ENCODE results near the gene ATP8A2.

The ATP8A2 gene

DNA sequence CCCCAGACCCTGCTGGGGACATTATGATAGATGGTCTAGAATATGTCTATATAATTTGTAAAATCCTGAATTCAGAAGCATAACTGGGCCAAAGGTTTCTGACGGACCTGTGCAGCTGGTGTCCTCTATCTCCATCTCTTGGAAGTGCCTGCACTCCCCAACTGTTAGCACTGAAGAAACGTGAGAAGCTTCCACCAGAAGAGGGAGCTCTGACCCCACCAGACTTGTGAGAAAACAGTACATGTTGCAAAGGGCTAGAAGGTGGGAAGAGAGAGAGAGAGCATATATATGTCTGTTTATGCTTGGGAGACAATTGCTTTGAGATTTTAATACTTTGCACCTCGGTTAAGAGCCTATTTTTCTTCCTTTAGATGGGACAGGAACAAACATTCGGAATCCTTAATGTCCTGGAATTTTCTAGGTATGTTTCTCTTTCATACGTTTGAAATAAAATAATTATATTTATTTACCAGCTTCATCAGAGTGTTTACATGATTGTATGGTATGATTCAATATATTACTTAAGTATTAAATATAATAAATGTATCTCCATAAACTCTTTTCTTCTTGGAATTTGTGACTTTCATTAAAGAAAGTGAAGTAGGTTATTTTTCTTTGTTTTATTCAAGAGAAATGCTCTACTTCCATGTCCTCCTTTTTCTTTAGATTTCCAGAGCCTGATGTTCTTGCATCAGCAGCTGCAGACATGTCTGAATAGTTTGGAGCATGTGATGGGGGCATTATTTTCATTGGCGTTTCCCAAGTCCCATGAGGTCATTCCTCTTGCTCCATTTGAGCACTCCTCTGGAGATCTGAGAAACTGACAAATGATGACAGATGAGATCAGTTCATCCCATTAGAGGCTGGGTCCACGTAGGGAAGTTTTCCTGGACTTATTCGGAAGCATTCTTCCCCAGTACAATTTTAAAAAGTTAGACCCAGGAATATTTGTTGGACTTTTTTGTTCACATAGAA is 202.9 kb downstream of the ATP8A2 start:
- H3K27ac ChIP-seq = no peak overlapping the region
- no peaks in the 10 kb centered on the region for H3K36me3 ChIP-seq
- peaks cover 12% of the 10 kb centered on the region for H3K27me3 ChIP-seq
- no peak for TF ChIP-seq CTCF (IDR thresholded peaks at IDR 0.05)
- no peaks in the 10 kb centered on the region for H3K4me1 ChIP-seq (ENCODE audit: control insufficient read depth in 1 of 2, insufficient read depth in 1 of 2, low read depth in 1 of 2, low read length in 1 of 2)
- H3K9me3 ChIP-seq = no peaks in the 10 kb centered on the region
- no peak overlapping the region for H3K4me3 ChIP-seq (ENCODE audit: low read depth in 1 of 2, low read length in 1 of 2)

DNA sequence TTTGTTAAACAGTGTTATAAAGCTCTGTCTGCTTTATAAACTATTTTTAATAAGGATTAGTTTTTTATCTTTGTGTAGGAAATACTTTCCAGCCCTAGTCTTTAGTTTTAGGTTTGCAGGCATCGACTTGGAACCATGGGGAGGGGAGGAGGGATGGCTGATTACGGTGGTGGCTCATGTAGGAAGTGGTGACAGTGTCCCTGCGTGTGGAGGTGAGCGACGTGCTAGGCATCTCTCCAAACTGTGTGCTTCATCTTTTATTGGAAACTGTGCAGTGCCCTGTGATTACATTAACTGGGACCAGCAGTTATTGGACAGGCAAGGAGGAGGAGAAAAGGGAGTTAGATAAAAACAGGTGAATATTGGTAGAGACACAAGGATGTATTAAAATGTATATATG is 203.8 kb downstream of the ATP8A2 start:
- TF ChIP-seq CTCF (IDR thresholded peaks at IDR 0.05) = no peak
- no peak overlapping the region for H3K27ac ChIP-seq
- H3K9me3 ChIP-seq = no peaks in the 10 kb centered on the region
- no peaks in the 10 kb centered on the region for H3K36me3 ChIP-seq
- no peaks in the 10 kb centered on the region for H3K4me1 ChIP-seq (ENCODE audit: control insufficient read depth in 1 of 2, insufficient read depth in 1 of 2, low read depth in 1 of 2, low read length in 1 of 2)
- H3K4me3 ChIP-seq (ENCODE audit: low read depth in 1 of 2, low read length in 1 of 2) = no peak overlapping the region
- H3K27me3 ChIP-seq = peaks cover 12% of the 10 kb centered on the region

GRCh38 chr13:25578526-25578925 is 206.8 kb downstream of the ATP8A2 start:
- Histone ChIP-seq H3K9me3 (no peaks in the 10 kb centered on the region), H3K4me1 (ENCODE audit: control insufficient read depth in 1 of 2, insufficient read depth in 1 of 2, low read depth in 1 of 2, low read length in 1 of 2) (no peaks in the 10 kb centered on the region), H3K27me3 (peaks cover 12% of the 10 kb centered on the region), H3K27ac (no peak overlapping the region), H3K36me3 (no peaks in the 10 kb centered on the region), H3K4me3 (ENCODE audit: low read depth in 1 of 2, low read length in 1 of 2) (no peak overlapping the region)
- no peak for TF ChIP-seq CTCF (IDR thresholded peaks at IDR 0.05)

DNA sequence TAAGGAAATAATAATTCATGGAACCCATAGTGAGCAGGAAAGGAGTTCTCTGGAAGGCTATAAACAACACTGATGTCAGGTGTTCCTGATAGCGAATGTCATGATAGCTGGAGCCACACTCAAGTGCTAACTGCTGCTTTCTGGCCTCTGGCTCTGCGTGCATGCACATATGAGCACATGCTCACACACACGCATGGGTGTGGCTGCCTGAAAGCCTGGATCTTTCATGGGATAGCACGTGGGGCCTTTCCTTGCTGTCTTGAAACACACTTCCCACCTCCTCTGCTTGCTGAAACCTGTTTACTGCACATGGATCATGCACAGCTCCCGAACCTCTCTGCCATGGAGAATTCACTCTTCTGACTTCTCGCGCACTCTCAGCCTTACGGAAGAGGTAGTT is 207.4 kb downstream of the ATP8A2 start:
- no peaks in the 10 kb centered on the region for H3K36me3 ChIP-seq
- TF ChIP-seq CTCF (IDR thresholded peaks at IDR 0.05) = no peak
- peaks cover 12% of the 10 kb centered on the region for H3K27me3 ChIP-seq
- H3K4me1 ChIP-seq (ENCODE audit: control insufficient read depth in 1 of 2, insufficient read depth in 1 of 2, low read depth in 1 of 2, low read length in 1 of 2) = no peaks in the 10 kb centered on the region
- H3K27ac ChIP-seq = no peak overlapping the region
- H3K4me3 ChIP-seq (ENCODE audit: low read depth in 1 of 2, low read length in 1 of 2) = no peak overlapping the region
- no peaks in the 10 kb centered on the region for H3K9me3 ChIP-seq

DNA sequence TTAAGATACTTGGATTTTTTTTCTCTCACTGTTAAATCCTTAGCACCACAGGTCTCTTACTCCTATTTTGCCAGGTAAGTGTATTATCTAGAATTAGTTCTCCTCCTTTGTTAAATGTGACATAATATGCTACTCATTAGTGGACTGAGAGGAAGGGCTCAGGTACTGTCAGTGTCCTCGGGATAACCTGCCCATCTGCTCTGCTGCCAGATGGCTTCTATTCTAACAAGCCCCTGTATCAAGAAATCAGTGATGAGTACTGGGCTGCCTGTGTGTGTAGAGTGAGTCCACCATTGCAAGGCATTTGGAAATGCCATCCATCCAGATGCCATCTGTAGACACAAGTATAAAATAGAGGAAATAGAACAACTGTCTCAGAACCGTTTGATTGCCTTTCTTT is 209.6 kb downstream of the ATP8A2 start:
- no peaks in the 10 kb centered on the region for H3K4me1 ChIP-seq (ENCODE audit: control insufficient read depth in 1 of 2, insufficient read depth in 1 of 2, low read depth in 1 of 2, low read length in 1 of 2)
- H3K9me3 ChIP-seq = no peaks in the 10 kb centered on the region
- no peak for TF ChIP-seq CTCF (IDR thresholded peaks at IDR 0.05)
- no peak overlapping the region for H3K27ac ChIP-seq
- H3K4me3 ChIP-seq (ENCODE audit: low read depth in 1 of 2, low read length in 1 of 2) = no peak overlapping the region
- H3K27me3 ChIP-seq = peaks cover 4% of the 10 kb centered on the region
- no peaks in the 10 kb centered on the region for H3K36me3 ChIP-seq

Measured in neutrophil (primary cell).